ENCODE results near the gene MBD4. TPM values are rescaled to one million over a fixed set of nuclear protein-coding genes. Genes with fewer than 3 reads are reported as not detected.
"Not testable (repeated sequence)": the region's sequence is repeated elsewhere in the genome, so short reads cannot be mapped to it uniquely, and the experiment has no call there.

The MBD4 gene
- 10 to 100 TPM; 18.7 to 25.7 (median 21.8) TPM for total RNA-seq (2021; fragmentation: NEBNext Ultra II Directional; extraction: Animal tissue kit (Norgen Biotek cat#: 25700))
- long read RNA-seq, transcript MBD4-203 (8 exons, 2,478 nt): major isoform, 12 of 42 reads
- long read RNA-seq, partial matches to known transcripts: 24 of 42 reads
- long read RNA-seq, other reads (novel, unspliced or antisense): 3 of 42 reads

- Mint-ChIP-seq H3K4me1 (ENCODE audit: low read depth) (peaks cover 67% of the 10 kb centered on the region), H3K36me3 (ENCODE audit: low read depth) (peaks cover 24% of the 10 kb centered on the region), H3K9me3 (no peaks in the 10 kb centered on the region), H3K27me3 (ENCODE audit: insufficient read depth) (peaks cover 2% of the 10 kb centered on the region), H3K27ac (peak within 1 kb of the TSS; percentile 98), H3K4me3 (peak within 1 kb of the TSS; percentile 95)
- peak; percentile 100 for DNase-seq
- TF ChIP-seq CTCF (IDR thresholded peaks at IDR 0.05): no peak
Observed at GRCh38 chr3:129439817-129440617, at the start of gene MBD4, which contains the start of gene IFT122. Gene MBD4, minus strand, starts transcription at chr3:129439948. Its CDS starts 115 bp downstream, at chr3:129439833. Gene IFT122, plus strand, starts transcription at chr3:129440224. Its CDS starts 107 bp downstream, at chr3:129440331.

- H3K9me3 Mint-ChIP-seq; H3K4me3 Mint-ChIP-seq; H3K27me3 Mint-ChIP-seq (ENCODE audit: insufficient read depth); H3K27ac Mint-ChIP-seq; DNase-seq: not testable (repeated sequence)
- H3K4me1 Mint-ChIP-seq (ENCODE audit: low read depth): peaks cover 54% of the 10 kb centered on the region
- H3K36me3 Mint-ChIP-seq (ENCODE audit: low read depth): peaks cover 13% of the 10 kb centered on the region
Observed at GRCh38 chr3:129489258-129489657, 49.5 kb upstream of the MBD4 start.

GRCh38 chr3:129487868-129488335 is 48.2 kb upstream of the MBD4 start:
- H3K9me3 Mint-ChIP-seq; H3K27ac Mint-ChIP-seq; H3K27me3 Mint-ChIP-seq (ENCODE audit: insufficient read depth); H3K4me3 Mint-ChIP-seq; DNase-seq; H3K36me3 Mint-ChIP-seq (ENCODE audit: low read depth): not testable (repeated sequence)
- H3K4me1 Mint-ChIP-seq (ENCODE audit: low read depth): peaks cover 47% of the 10 kb centered on the region

GRCh38 chr3:129487183-129487867 is 47.6 kb upstream of the MBD4 start:
- no peak for TF ChIP-seq CTCF (IDR thresholded peaks at IDR 0.05)
- Mint-ChIP-seq H3K27ac (peak overlapping the region; percentile 87), H3K36me3 (ENCODE audit: low read depth) (peaks cover 9% of the 10 kb centered on the region; the same call in 1 of the 2 replicates), H3K4me3 (no peak overlapping the region), H3K9me3 (no peaks in the 10 kb centered on the region), H3K27me3 (ENCODE audit: insufficient read depth) (peaks cover 2% of the 10 kb centered on the region; the same call in 1 of the 2 replicates), H3K4me1 (ENCODE audit: low read depth) (peaks cover 53% of the 10 kb centered on the region)
- DNase-seq: no peak

- no peak for DNase-seq
- Mint-ChIP-seq H3K4me1 (ENCODE audit: low read depth) (peaks cover 59% of the 10 kb centered on the region), H3K27me3 (ENCODE audit: insufficient read depth) (peaks cover 2% of the 10 kb centered on the region; the same call in 1 of the 2 replicates), H3K36me3 (ENCODE audit: low read depth) (peaks cover 9% of the 10 kb centered on the region; the same call in 1 of the 2 replicates), H3K27ac (peak overlapping the region; percentile 87), H3K4me3 (peak overlapping the region; percentile 58), H3K9me3 (no peaks in the 10 kb centered on the region)
- no peak for TF ChIP-seq CTCF (IDR thresholded peaks at IDR 0.05)
Observed at GRCh38 chr3:129486664-129487035, 46.9 kb upstream of the MBD4 start.

Measured in HFFc6 (cell line).